HuH-7.5 (cell line): ENCODE measurements around the gene GDPD4.

Experiments
- DNase-seq: peaks from one replicate; pipeline ENCODE4 v3.0.0; 2011; ENCODE audit warnings: low spot score

GDPD4 gene

GRCh38 chr11:77173494-77173893, 128.0 kb downstream of the GDPD4 start:
- DNase-seq, result no peak

DNA sequence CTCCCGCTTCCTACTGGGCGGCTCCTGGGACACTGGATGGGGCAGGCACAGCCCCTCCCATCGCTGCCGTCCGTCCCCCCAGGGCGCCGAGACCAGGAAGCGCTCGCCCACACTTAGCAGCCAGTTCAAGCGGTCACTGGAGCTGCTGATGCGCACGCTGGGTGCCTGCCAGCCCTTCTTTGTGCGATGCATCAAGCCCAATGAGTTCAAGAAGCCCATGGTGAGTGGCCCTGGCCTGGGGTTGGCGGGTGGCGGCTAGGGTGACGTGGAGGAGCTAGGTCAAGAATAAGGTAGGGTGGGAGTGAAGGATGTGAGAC, 128.9 kb downstream of the GDPD4 start:
- DNase-seq, result no peak

DNA sequence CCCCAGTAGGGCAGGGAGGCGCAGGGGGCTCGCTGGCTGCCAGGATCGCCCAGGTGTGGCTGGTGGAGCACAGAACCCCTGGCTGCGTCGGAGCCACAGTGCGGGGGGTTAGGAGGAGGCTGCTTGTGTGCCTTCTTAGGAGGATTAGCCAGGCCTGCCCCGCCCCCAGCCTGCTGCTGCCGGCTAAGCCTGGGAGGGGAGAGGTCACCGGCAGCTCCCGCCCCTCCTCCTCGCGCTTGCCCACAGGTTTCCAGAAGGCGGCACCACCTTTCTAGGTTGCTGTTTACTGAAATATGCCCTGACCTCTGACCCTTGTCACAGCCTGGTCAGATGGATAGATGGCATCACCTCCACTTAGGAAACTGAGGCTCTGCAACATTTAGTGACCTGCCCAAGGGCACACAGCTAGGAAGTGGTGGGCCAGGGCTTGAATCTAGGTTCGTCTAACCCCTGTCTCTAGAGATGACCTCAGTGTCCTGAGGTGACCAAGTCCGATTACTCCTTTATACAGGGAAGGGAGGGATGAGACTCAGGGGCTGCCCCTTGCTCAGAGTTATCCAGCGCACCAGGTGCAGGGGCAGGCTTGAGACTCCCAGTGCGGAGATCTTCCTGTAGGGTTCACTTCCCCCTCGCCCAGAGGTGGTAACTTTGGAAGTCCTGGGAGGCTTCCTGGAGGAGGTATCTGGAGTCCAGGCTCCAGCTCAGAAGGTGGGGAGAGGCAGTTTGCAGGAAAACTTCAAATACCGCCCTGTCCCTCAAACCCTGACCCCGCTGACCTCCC, 129.4 kb downstream of the GDPD4 start:
- DNase-seq, result no peak

- DNase-seq, result no peak
Measured at GRCh38 chr11:77171254-77171653, 130.2 kb downstream of the GDPD4 start.

GRCh38 chr11:77170107-77170506, 131.4 kb downstream of the GDPD4 start:
- no peak for DNase-seq

DNA sequence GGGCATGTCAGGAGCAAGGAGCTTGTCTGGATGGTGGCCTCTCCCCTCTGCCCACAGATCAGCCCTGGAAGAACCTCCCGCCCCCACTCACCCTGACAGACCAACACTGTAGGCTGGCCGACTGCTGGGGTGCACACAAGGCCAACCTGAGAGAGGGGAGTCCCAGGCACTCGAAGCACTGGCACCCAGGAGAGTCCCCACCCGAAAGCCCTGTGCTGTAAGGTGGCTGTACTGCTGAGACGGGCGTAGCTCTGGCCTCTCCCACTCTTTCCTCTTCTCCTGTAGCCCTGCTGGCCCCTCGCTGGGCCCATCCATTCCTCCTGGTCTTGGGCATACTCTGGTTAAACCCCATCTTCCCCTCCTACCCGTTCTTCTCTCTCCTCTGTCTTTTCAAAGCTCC, 133.7 kb downstream of the GDPD4 start:
- DNase-seq, result no peak

DNA sequence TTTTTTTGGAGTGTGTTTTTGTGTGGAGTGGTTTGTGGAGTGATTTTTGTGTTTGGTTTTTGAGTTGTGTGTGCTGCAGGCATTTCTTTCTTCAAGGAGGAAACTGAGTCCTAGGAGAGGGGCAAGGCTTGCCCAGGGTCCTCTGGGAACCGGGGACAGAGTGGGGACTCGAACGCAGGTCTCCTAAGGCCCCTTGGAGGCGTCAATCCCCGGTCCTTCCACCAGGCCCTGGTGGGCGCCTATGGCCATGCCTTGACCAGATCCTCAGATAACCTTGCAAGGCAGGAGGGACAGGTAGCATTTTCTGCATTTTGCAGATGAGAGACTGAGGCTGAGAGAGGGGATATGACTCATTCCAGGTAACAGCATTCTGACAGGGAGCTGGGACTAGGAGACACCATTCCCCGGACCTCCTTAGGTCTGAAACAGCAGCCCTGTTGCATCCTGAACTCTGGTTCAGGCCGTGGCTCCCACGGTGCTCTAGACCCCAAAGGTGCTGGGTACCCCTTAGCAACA, 134.3 kb downstream of the GDPD4 start:
- DNase-seq, result no peak
